Measurements from ENCODE around the gene NCAM1.

The NCAM1 gene

DNA sequence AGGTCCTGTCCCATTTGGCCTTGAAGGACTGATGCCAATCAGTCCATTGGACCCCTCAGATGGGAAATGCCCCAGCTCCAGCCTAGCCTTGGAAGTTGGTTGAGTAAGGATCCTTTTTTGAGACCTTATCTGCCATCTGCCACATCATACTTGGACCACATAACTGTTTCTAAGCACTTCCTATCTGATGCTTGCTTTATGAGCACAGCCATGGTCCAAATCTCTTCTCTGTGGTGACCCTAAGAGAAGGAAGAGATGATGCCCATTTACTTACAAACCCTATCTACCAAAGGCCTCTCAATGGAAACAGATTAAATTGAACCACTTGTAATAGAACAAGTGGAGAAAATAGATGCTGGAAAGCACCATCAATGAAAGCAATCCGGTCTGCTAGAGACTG is 299.3 kb downstream of the NCAM1 start:
- 91% methylated on average over 1 of the region's 1 CpG for WGBS

DNA sequence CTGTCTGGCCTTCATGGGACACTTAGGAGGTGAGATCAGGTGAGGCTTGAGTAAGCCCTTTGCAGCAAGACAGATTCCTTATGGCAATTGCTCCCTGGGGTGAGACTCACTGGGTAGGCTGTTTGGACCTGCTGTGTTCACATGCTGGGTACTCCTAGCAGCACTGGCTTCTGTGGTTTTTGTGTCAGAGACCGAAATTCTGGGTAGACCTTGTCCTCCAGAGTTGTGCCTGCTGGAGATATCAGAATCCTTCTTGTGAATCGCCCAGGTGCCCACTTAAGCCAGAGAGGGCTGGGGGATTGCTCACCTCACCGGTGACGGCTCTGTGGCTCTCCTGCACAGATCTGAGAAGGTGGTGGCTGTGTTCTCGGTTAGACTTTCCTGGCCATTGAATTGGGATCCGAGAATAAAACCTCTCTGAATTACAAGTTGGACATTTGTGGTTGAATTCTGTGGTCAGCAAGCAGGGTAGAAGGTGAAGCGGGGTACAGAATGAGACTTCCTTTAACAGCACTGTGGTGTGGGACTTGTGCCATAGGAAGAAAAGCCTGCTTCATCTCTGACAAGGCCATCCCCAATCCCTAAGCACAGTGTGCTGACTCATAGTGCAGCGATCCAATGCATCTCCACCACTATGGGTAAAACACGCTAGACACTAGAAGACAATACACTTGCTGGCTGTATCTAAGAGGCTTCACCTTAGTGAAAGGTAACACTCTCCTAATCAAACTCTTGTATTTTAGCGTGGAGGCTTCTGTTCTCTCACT is 300.7 kb downstream of the NCAM1 start:
- no peak overlapping the region for H3K4me3 ChIP-seq (ENCODE audit: insufficient read depth in 1 of 2, low read depth in 1 of 2, low read length in 2 of 2)
- WGBS = 92% methylated on average over 10 of the region's 10 CpGs
- H3K18ac ChIP-seq (ENCODE audit: low read depth in 1 of 2, low read length in 2 of 2) = no peak overlapping the region
- H2AFZ ChIP-seq (ENCODE audit: low read depth, low read length) = no peak overlapping the region
- peaks cover 0 to 49% of the 10 kb centered on the region in 2 experiments for H3K27me3 ChIP-seq (ENCODE audit: control insufficient read depth in 1 of 2, insufficient read depth in 1 of 2, low read length in 2 of 2)
- no peaks in the 10 kb centered on the region for H3K9me3 ChIP-seq (ENCODE audit: control insufficient read depth, low read length)
- no peak overlapping the region for H4K8ac ChIP-seq (ENCODE audit: low read length)
- no peak overlapping the region for H3K14ac ChIP-seq (ENCODE audit: low read length in 2 of 2)
- H2BK15ac ChIP-seq (ENCODE audit: low read depth, poor library complexity, severe bottlenecking) = no peak overlapping the region
- H3K4ac ChIP-seq (ENCODE audit: low read depth in 1 of 2, low read length in 2 of 2) = no peak overlapping the region
- no peaks in the 10 kb centered on the region for H3K4me1 ChIP-seq (ENCODE audit: control insufficient read depth, insufficient read depth, low read depth, low read length)
- no peaks in the 10 kb centered on the region for H3K79me1 ChIP-seq (replicated peaks; ENCODE audit: low read length, poor library complexity, severe bottlenecking)
- no peak overlapping the region for H2BK120ac ChIP-seq (ENCODE audit: low read depth, low read length)
- H3K4me2 ChIP-seq (ENCODE audit: low read length, poor library complexity, severe bottlenecking) = no peak overlapping the region
- no peak overlapping the region for H2BK12ac ChIP-seq (ENCODE audit: low read length in 2 of 2)
- no peak overlapping the region for H3K27ac ChIP-seq (ENCODE audit: low read length, poor library complexity, severe bottlenecking)
- no peak overlapping the region for H3K23ac ChIP-seq (ENCODE audit: low read length in 2 of 2)
- H4K91ac ChIP-seq (ENCODE audit: low read length) = no peak overlapping the region
- no peaks in the 10 kb centered on the region for H3K36me3 ChIP-seq (ENCODE audit: control insufficient read depth in 1 of 2, insufficient read depth in 2 of 2, low read depth in 1 of 2, low read length in 2 of 2)
- no peak overlapping the region for H2BK5ac ChIP-seq (ENCODE audit: low read depth, low read length, poor library complexity, severe bottlenecking)
- peak; percentile 13 for DNase-seq
- no peak overlapping the region for H3K9ac ChIP-seq (ENCODE audit: low read length)
- no peak overlapping the region for H2AK5ac ChIP-seq (ENCODE audit: low read length, severe bottlenecking)

More for the DNA sequence above, 299.3 kb downstream of the NCAM1 start:
- Histone ChIP-seq H2AFZ (ENCODE audit: low read depth, low read length) (no peak overlapping the region), H3K9me3 (ENCODE audit: control insufficient read depth, low read length) (no peaks in the 10 kb centered on the region), H4K91ac (ENCODE audit: low read length) (no peak overlapping the region), H2BK12ac (ENCODE audit: low read length in 2 of 2) (no peak overlapping the region), H3K23ac (ENCODE audit: low read length in 2 of 2) (no peak overlapping the region), H2BK5ac (ENCODE audit: low read depth, low read length, poor library complexity, severe bottlenecking) (no peak overlapping the region), H2AK5ac (ENCODE audit: low read length, severe bottlenecking) (no peak overlapping the region), H2BK15ac (ENCODE audit: low read depth, poor library complexity, severe bottlenecking) (no peak overlapping the region), H3K4me2 (ENCODE audit: low read length, poor library complexity, severe bottlenecking) (no peak overlapping the region), H3K27me3 (ENCODE audit: control insufficient read depth in 1 of 2, insufficient read depth in 1 of 2, low read length in 2 of 2) (peaks cover 0 to 36% of the 10 kb centered on the region in 2 experiments), H3K4me3 (ENCODE audit: insufficient read depth in 1 of 2, low read depth in 1 of 2, low read length in 2 of 2) (no peak overlapping the region), H3K18ac (ENCODE audit: low read depth in 1 of 2, low read length in 2 of 2) (no peak overlapping the region), H3K14ac (ENCODE audit: low read length in 2 of 2) (no peak overlapping the region), H3K4me1 (ENCODE audit: control insufficient read depth, insufficient read depth, low read depth, low read length) (no peaks in the 10 kb centered on the region), H3K9ac (ENCODE audit: low read length) (no peak overlapping the region), H3K27ac (ENCODE audit: low read length, poor library complexity, severe bottlenecking) (no peak overlapping the region), H2BK120ac (ENCODE audit: low read depth, low read length) (no peak overlapping the region), H3K79me1 (replicated peaks; ENCODE audit: low read length, poor library complexity, severe bottlenecking) (no peaks in the 10 kb centered on the region), H3K4ac (ENCODE audit: low read depth in 1 of 2, low read length in 2 of 2) (no peak overlapping the region), H3K36me3 (ENCODE audit: control insufficient read depth in 1 of 2, insufficient read depth in 2 of 2, low read depth in 1 of 2, low read length in 2 of 2) (no peaks in the 10 kb centered on the region), H4K8ac (ENCODE audit: low read length) (no peak overlapping the region)
- DNase-seq = no peak

DNA sequence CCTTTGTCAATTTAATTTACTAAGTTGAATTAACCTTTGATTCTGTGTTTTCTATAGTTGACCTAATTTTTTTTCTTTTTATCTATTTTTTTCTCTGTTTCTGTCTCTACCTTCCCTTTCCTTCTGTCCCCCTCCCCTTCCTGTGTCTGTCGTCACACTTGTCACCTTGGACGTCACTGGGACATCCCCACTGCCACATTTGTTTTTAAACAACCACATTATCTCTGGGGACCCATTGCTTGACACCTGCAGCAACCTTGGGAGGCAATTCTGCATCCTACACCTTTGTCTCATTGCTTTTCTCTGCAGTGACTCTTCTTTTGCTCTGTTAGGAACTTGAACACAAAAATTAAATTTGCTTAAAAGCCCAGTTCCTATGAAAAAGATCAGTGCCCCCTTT is 301.4 kb downstream of the NCAM1 start:
- Histone ChIP-seq H2BK120ac (ENCODE audit: low read depth, low read length) (no peak overlapping the region), H3K36me3 (ENCODE audit: control insufficient read depth in 1 of 2, insufficient read depth in 2 of 2, low read depth in 1 of 2, low read length in 2 of 2) (no peaks in the 10 kb centered on the region), H2AFZ (ENCODE audit: low read depth, low read length) (no peak overlapping the region), H3K14ac (ENCODE audit: low read length in 2 of 2) (no peak overlapping the region), H3K4me2 (ENCODE audit: low read length, poor library complexity, severe bottlenecking) (no peak overlapping the region), H3K27ac (ENCODE audit: low read length, poor library complexity, severe bottlenecking) (no peak overlapping the region), H3K9ac (ENCODE audit: low read length) (no peak overlapping the region), H3K27me3 (ENCODE audit: control insufficient read depth in 1 of 2, insufficient read depth in 1 of 2, low read length in 2 of 2) (peaks cover 0 to 56% of the 10 kb centered on the region in 2 experiments), H3K79me1 (replicated peaks; ENCODE audit: low read length, poor library complexity, severe bottlenecking) (no peaks in the 10 kb centered on the region), H3K4me1 (ENCODE audit: control insufficient read depth, insufficient read depth, low read depth, low read length) (no peaks in the 10 kb centered on the region), H3K4me3 (ENCODE audit: insufficient read depth in 1 of 2, low read depth in 1 of 2, low read length in 2 of 2) (no peak overlapping the region), H2BK12ac (ENCODE audit: low read length in 2 of 2) (no peak overlapping the region), H3K18ac (ENCODE audit: low read depth in 1 of 2, low read length in 2 of 2) (no peak overlapping the region), H2AK5ac (ENCODE audit: low read length, severe bottlenecking) (no peak overlapping the region), H3K23ac (ENCODE audit: low read length in 2 of 2) (no peak overlapping the region), H4K91ac (ENCODE audit: low read length) (no peak overlapping the region), H2BK5ac (ENCODE audit: low read depth, low read length, poor library complexity, severe bottlenecking) (no peak overlapping the region), H2BK15ac (ENCODE audit: low read depth, poor library complexity, severe bottlenecking) (no peak overlapping the region), H3K4ac (ENCODE audit: low read depth in 1 of 2, low read length in 2 of 2) (no peak overlapping the region), H4K8ac (ENCODE audit: low read length) (no peak overlapping the region), H3K9me3 (ENCODE audit: control insufficient read depth, low read length) (no peaks in the 10 kb centered on the region)
- 53% methylated on average over 2 of the region's 2 CpGs for WGBS
- DNase-seq = no peak

DNA sequence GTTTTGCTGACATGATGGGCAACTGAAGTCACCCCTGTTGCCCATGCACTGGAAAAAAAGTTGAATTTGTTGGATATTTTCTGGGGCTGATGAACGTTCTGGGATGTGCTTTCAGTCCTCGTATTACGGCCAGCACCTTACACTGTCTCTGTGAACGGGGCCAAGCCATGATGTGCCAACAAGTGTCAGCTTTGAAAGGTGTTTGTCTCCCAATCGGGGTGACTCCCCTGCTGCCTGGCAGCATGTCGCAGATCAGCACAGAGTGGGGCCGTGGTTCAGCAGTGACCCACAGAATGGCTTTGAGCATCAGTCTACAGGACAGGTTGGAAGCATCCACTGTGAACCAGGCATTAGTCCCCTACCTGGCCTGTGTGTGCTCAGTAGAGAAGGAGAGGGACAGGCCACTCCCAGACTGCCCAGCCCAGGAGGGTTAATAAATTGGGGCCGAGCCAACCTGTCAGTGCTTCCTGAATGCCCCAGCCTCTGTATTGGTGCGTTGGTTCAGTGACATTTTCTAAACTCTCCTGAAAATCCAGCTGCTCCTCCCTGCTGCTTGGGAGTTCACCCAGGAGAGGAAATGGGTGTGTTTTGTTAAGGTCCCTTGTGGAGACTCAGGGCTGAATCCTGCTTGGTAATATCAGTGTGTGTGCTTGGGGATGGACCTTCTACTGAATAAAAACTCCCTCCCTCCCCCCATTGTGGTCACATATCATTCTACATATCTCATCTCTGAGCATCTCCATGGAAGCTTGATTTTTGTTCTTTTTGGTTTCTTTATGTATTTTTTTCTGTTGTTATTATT is 302.4 kb downstream of the NCAM1 start:
- no peak overlapping the region for H2AK5ac ChIP-seq (ENCODE audit: low read length, severe bottlenecking)
- 96% methylated on average over 9 of the region's 9 CpGs for WGBS
- no peak overlapping the region for H2BK15ac ChIP-seq (ENCODE audit: low read depth, poor library complexity, severe bottlenecking)
- H2AFZ ChIP-seq (ENCODE audit: low read depth, low read length) = no peak overlapping the region
- no peak for DNase-seq
- no peaks in the 10 kb centered on the region for H3K79me1 ChIP-seq (replicated peaks; ENCODE audit: low read length, poor library complexity, severe bottlenecking)
- no peak overlapping the region for H4K91ac ChIP-seq (ENCODE audit: low read length)
- no peak overlapping the region for H3K14ac ChIP-seq (ENCODE audit: low read length in 2 of 2)
- no peak overlapping the region for H3K27ac ChIP-seq (ENCODE audit: low read length, poor library complexity, severe bottlenecking)
- no peaks in the 10 kb centered on the region for H3K9me3 ChIP-seq (ENCODE audit: control insufficient read depth, low read length)
- no peak overlapping the region for H3K4ac ChIP-seq (ENCODE audit: low read depth in 1 of 2, low read length in 2 of 2)
- H3K36me3 ChIP-seq (ENCODE audit: control insufficient read depth in 1 of 2, insufficient read depth in 2 of 2, low read depth in 1 of 2, low read length in 2 of 2) = no peaks in the 10 kb centered on the region
- no peak overlapping the region for H3K4me2 ChIP-seq (ENCODE audit: low read length, poor library complexity, severe bottlenecking)
- no peaks in the 10 kb centered on the region for H3K4me1 ChIP-seq (ENCODE audit: control insufficient read depth, insufficient read depth, low read depth, low read length)
- H3K9ac ChIP-seq (ENCODE audit: low read length) = no peak overlapping the region
- H4K8ac ChIP-seq (ENCODE audit: low read length) = no peak overlapping the region
- no peak overlapping the region for H2BK12ac ChIP-seq (ENCODE audit: low read length in 2 of 2)
- no peak overlapping the region for H2BK120ac ChIP-seq (ENCODE audit: low read depth, low read length)
- H3K23ac ChIP-seq (ENCODE audit: low read length in 2 of 2) = no peak overlapping the region
- no peak overlapping the region for H3K18ac ChIP-seq (ENCODE audit: low read depth in 1 of 2, low read length in 2 of 2)
- H3K4me3 ChIP-seq (ENCODE audit: insufficient read depth in 1 of 2, low read depth in 1 of 2, low read length in 2 of 2) = no peak overlapping the region
- H2BK5ac ChIP-seq (ENCODE audit: low read depth, low read length, poor library complexity, severe bottlenecking) = no peak overlapping the region
- peaks cover 0 to 60% of the 10 kb centered on the region in 2 experiments for H3K27me3 ChIP-seq (ENCODE audit: control insufficient read depth in 1 of 2, insufficient read depth in 1 of 2, low read length in 2 of 2)

All from mesenchymal stem cell (in vitro differentiated cells and primary cell).